Omental fat pad (tissue), 4 donors: Measurements from ENCODE around the gene ZBTB21. TPM values are rescaled to one million over a fixed set of nuclear protein-coding genes. Genes with fewer than 3 reads are reported as not detected.

Experiments used
- ATAC-seq: fragments of 150-250 bp; one replicate; pipeline ENCODE4 v1.9.1; 2016; ENCODE audit warnings: mild to moderate bottlenecking, moderate library complexity; ENCODE audit not compliant: low FRiP score
- DNase-seq: peaks from one replicate; pipeline ENCODE4 v3.0.0-alpha.2; 2019; ENCODE audit warnings: low spot score
- total RNA-seq, 4 donors: library from RNA; depleted of rRNA; stranded (reverse); fragments of >200 nt; gene quantifications; one replicate each; pipeline ENCODE4 v1.1.0, GENCODE V29; 2016
- TF ChIP-seq, protein P1 (sequence below), 3 donors: fragments of 450-650 bp; IDR thresholded peaks; one replicate each; pipeline ENCODE4 v1.5.1; 2016 to 2017; ENCODE audit warnings: antibody characterized with exemption in 3 of 3, mild to moderate bottlenecking in 3 of 3, moderate library complexity in 2 of 3

Gene ZBTB21
- total RNA-seq, 4 donors from 2014 or later = 11.6 to 27.8 (median 18.9) TPM

DNA sequence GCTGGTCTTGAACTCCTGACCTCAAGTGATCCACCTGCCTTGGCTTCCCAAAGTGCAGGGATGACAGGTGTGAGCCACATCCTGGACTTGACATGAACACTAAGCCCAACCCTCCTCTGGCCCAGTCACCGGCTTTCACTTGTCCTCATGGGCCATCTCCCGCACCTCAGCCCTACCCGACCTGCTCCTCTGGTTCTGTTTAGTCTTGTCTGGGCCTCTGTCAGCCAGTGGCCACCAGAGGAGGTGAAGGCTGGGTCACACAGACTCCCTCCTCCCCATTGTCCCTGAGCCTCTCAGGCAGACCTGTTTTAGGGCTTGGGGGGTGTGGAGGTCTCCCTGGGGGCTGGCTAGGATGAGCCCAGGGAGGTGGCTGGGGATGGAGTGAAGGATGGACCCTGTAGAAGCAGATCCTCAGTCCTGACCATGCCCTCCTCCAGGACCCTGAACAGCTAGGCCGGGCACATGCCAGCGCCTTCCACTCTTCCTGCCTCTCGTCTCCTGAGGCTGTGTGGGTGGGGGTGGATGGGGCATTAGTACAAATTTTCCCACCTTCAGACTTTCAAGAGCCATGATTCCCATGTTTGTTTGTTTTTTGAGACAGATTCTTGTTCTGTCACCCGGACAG is 34.8 kb upstream of the ZBTB21 start:
- ATAC-seq = no peak
- no peak for DNase-seq
- TF ChIP-seq, protein P1, sequence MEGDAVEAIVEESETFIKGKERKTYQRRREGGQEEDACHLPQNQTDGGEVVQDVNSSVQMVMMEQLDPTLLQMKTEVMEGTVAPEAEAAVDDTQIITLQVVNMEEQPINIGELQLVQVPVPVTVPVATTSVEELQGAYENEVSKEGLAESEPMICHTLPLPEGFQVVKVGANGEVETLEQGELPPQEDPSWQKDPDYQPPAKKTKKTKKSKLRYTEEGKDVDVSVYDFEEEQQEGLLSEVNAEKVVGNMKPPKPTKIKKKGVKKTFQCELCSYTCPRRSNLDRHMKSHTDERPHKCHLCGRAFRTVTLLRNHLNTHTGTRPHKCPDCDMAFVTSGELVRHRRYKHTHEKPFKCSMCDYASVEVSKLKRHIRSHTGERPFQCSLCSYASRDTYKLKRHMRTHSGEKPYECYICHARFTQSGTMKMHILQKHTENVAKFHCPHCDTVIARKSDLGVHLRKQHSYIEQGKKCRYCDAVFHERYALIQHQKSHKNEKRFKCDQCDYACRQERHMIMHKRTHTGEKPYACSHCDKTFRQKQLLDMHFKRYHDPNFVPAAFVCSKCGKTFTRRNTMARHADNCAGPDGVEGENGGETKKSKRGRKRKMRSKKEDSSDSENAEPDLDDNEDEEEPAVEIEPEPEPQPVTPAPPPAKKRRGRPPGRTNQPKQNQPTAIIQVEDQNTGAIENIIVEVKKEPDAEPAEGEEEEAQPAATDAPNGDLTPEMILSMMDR (IDR thresholded peaks at IDR 0.05) = no peak

DNA sequence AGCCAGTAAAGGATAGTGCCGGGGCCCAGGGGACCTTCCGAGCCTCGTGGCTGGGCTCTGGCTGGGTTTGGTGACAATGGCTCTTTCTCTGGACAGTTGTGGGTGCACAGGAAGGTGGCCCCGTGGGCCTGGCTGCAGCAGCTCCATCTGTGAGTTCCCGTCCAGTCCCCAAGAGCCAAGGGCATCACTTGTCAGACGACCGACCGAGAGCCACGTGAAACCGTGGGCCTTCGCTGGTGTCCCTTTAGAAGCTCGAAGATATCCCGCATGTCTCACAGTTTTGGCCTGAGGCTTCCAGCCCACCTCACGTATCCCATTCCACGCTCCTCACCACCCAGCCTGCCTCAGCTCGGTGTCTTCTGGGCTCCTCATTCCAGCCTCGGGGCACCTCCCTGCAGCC is 33.8 kb upstream of the ZBTB21 start:
- DNase-seq (no peak), ATAC-seq (no peak)
- TF ChIP-seq, protein P1 (IDR thresholded peaks at IDR 0.05) = no peak

DNA sequence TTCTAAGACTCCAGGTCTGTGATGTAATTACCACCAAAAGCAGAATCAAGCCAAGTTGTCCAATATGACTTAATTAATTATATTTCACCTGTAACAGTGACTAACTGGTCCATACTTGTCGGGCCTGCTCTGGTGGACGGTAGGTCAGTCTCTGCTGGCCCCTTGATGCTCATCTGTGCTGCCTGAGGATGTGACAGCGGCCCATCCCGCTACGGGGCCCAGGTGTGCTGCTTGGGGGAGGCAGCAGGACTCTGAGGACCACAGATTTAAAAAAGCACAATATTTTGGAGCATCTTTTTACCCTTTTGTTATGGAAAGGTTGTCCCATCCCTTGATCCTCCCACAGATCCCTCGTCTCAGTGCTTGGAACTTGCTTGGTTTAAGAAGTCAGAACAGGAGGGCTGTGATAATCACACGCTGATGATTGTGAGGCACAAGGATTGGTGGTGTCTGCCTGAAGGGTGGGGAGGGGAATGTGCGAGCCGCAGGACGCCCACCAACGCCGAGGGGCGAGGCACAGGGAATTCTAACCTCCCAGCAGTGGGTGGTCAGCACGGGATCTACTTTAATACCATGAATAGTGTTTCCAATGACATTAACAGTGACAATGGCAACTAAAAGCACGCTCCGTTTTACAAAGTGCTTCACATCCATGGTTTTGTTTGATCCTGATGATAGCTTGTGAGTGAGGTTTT is 33.2 kb upstream of the ZBTB21 start:
- no peak for DNase-seq
- TF ChIP-seq, protein P1 (IDR thresholded peaks at IDR 0.05) = no peak
- no peak for ATAC-seq

DNA sequence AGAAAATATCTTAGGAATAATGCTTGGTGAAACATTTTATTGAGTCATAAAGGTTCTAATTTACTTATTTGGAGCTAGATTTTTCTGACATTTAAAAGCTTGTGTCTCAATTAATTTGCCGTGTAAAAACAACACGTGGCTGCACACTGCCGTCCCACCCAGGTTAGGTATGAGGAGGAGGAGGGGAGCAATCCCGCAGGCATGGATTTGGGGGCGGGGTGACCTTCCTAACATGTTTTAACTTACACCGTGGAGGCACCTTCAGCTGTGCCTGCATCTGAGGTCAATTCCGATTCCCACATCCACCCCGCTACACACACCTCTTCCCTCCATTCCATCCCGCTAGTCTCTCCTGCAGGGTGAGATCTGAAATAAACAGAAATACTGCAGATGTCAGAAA is 32.5 kb upstream of the ZBTB21 start:
- DNase-seq = no peak
- no peak for ATAC-seq
- TF ChIP-seq, protein P1 (IDR thresholded peaks at IDR 0.05) = no peak

DNA sequence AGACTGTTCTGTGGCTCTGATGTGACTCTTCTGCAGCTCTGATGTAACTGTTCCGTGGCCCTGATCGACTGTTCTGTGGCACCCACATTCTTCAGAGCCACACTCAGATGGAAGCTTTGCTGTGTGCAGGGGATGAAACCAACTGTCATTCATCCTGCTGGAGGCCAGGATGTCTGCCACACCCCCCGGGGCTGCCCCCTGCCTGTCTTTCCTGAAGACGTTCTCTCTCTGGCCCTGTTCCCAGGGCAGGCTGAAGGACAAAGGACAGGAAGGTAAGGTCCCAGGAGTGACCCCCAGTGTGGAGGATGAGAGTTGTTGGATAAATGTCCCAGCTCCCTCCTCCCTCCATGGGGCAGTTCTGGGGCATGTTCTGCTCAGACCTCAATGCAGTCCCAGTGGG is 31.6 kb upstream of the ZBTB21 start:
- TF ChIP-seq, protein P1 (IDR thresholded peaks at IDR 0.05) = no peak
- DNase-seq (no peak), ATAC-seq (no peak)

DNA sequence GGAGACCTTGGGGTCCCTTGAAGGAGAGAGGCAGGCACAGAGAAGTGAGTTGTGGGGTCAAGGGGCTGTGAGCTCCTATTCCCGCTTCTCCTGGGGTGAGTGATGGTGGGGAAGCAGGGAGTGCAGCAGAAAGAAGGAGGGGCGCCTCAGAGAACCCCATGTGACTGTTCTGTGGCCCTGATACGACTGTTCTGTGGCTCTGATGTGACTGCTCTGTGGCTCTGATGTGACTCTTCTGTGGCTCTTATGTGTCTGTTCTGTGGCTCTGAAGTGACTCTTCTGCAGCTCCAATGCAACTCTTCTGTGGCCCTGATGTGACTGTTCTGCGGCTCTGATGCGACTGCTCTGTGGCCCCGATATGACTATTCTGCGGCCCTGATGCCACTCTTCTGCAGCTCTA is 31.1 kb upstream of the ZBTB21 start:
- no peak for ATAC-seq
- no peak for DNase-seq
- TF ChIP-seq, protein P1 (IDR thresholded peaks at IDR 0.05) = no peak
